Measurements from ENCODE around the gene RNF223. TPM values are rescaled to one million over a fixed set of nuclear protein-coding genes. Genes with fewer than 3 reads are reported as not detected.
A peak's percentile ranks its signal among the peaks of the same experiment; 100 is the strongest.

Gene RNF223
- total RNA-seq, 1 donor from 2014 or later: not detected

GRCh38 chr1:1093610-1093943 lies 19.5 kb upstream of the RNF223 start:
- intact Hi-C loops (cut with micrococcal nuclease): no loop called here
- Mint-ChIP-seq H3K9me3 (no peaks in the 10 kb centered on the region), H3K36me3 (ENCODE audit: low read depth) (no peaks in the 10 kb centered on the region), H3K4me3 (no peak overlapping the region), H3K27ac (no peak overlapping the region), H3K27me3 (no peaks in the 10 kb centered on the region), H3K4me1 (peaks cover 6% of the 10 kb centered on the region)
- ChIA-PET CTCF (no interaction called here), POLR2A (no interaction called here)
- DNase-seq (no peak), ATAC-seq (ENCODE audit: low read depth) (no peak)
- TF ChIP-seq CTCF (IDR thresholded peaks at IDR 0.05): no peak

- no peak for DNase-seq
- peak; percentile 67 for ATAC-seq (ENCODE audit: low read depth)
- H3K36me3 Mint-ChIP-seq (ENCODE audit: low read depth): no peaks in the 10 kb centered on the region
- no peaks in the 10 kb centered on the region for H3K27me3 Mint-ChIP-seq
- peaks cover 6% of the 10 kb centered on the region for H3K4me1 Mint-ChIP-seq
- intact Hi-C loops (cut with micrococcal nuclease): no loop called here
- H3K4me3 Mint-ChIP-seq: no peak overlapping the region
- peak overlapping the region; percentile 10 for H3K27ac Mint-ChIP-seq
- ChIA-PET CTCF (no interaction called here), POLR2A (interaction anchor here (0.6 to 1.2 kb wide), 2 partner anchors 8 to 53 kb away, joined by 3 to 5 read pairs; no protein-coding TSS in a partner anchor)
- TF ChIP-seq CTCF (IDR thresholded peaks at IDR 0.05): no peak
- no peaks in the 10 kb centered on the region for H3K9me3 Mint-ChIP-seq
Measured at GRCh38 chr1:1092894-1093609, 18.9 kb upstream of the RNF223 start.

GRCh38 chr1:1092149-1092855 lies 18.2 kb upstream of the RNF223 start:
- POLR2A ChIA-PET: interaction anchor here (1.2 kb wide), 1 partner anchor 9 kb away, joined by 3 read pairs; no protein-coding TSS in a partner anchor
- H3K4me1 Mint-ChIP-seq: peaks cover 6% of the 10 kb centered on the region
- H3K27me3 Mint-ChIP-seq: no peaks in the 10 kb centered on the region
- ATAC-seq (ENCODE audit: low read depth): no peak
- CTCF ChIA-PET: no interaction called here
- DNase-seq: no peak
- H3K36me3 Mint-ChIP-seq (ENCODE audit: low read depth): no peaks in the 10 kb centered on the region
- intact Hi-C loops (cut with micrococcal nuclease): no loop called here
- no peak overlapping the region for H3K27ac Mint-ChIP-seq
- no peak for TF ChIP-seq CTCF (IDR thresholded peaks at IDR 0.05)
- H3K4me3 Mint-ChIP-seq: no peak overlapping the region
- no peaks in the 10 kb centered on the region for H3K9me3 Mint-ChIP-seq

- ATAC-seq (ENCODE audit: low read depth): peak; percentile 52
- DNase-seq: no peak
Measured at GRCh38 chr1:1091344-1092148, 17.4 kb upstream of the RNF223 start.

More at GRCh38 chr1:1091344-1092148, 17.4 kb upstream of the RNF223 start:
- Mint-ChIP-seq H3K27me3 (no peaks in the 10 kb centered on the region), H3K4me3 (no peak overlapping the region), H3K36me3 (ENCODE audit: low read depth) (no peaks in the 10 kb centered on the region), H3K4me1 (peaks cover 6% of the 10 kb centered on the region), H3K27ac (no peak overlapping the region), H3K9me3 (no peaks in the 10 kb centered on the region)
- TF ChIP-seq CTCF (IDR thresholded peaks at IDR 0.05): no peak
- ChIA-PET CTCF (no interaction called here), POLR2A (interaction anchor here (1.2 kb wide), 1 partner anchor 10 kb away, joined by 3 read pairs; no protein-coding TSS in a partner anchor)
- intact Hi-C loops (cut with micrococcal nuclease): no loop called here

Data from activated B cell treated with CpG ODN at 0.5 μM for 24 hours (primary cell).